ENCODE results near the gene ARHGEF25. TPM values are rescaled to one million over a fixed set of nuclear protein-coding genes. Genes with fewer than 3 reads are reported as not detected.

The ARHGEF25 gene
- total and polyA plus RNA-seq, 2 of the 13 experiments (the other 11 are each of a cell fraction or from before 2014, with no cell fraction given) = 11.5 to 12.5 TPM

GRCh38 chr12:57575771-57576612 lies 35.2 kb upstream of the ARHGEF25 start (continued):
- TF ChIP-seq HNRNPK (IDR thresholded peaks at IDR 0.05; ENCODE audit: low read depth, low read length, poor library complexity, severe bottlenecking) (no peak), ZNF281 (CRISPR knock-in tag; IDR thresholded peaks at IDR 0.05; ENCODE audit: borderline replicate concordance) (no peak), NFKB2 (CRISPR knock-in tag; IDR thresholded peaks at IDR 0.05; ENCODE audit: borderline replicate concordance) (peak; percentile 59; the same call in 1 of the 2 replicates), STAG1 (CRISPR knock-in tag; IDR thresholded peaks at IDR 0.05) (peak; percentile 16; the same call in 1 of the 2 replicates), HOXA7 (CRISPR knock-in tag; IDR thresholded peaks at IDR 0.05) (no peak), SATB2 (CRISPR knock-in tag; IDR thresholded peaks at IDR 0.05) (0 out of 2 replicates have a peak, but pooled peaks have one; percentile 23), HCFC1 (IDR thresholded peaks at IDR 0.05; ENCODE audit: low read depth, low read length) (no peak), ZSCAN21 (CRISPR knock-in tag; IDR thresholded peaks at IDR 0.05; ENCODE audit: borderline replicate concordance) (no peak), ZNF616 (CRISPR knock-in tag; IDR thresholded peaks at IDR 0.05; ENCODE audit: low read depth) (no peak), HOXD1 (CRISPR knock-in tag; IDR thresholded peaks at IDR 0.05) (no peak), ZNF274 (CRISPR knock-in tag; IDR thresholded peaks at IDR 0.05) (no peak), ZFP36 (IDR thresholded peaks at IDR 0.05; ENCODE audit: borderline replicate concordance, low read depth, low read length, partially characterized antibody) (no peak), MEIS2 (CRISPR knock-in tag; IDR thresholded peaks at IDR 0.05) (peak; percentile 85; the same call in 1 of the 2 replicates), SAP130 (CRISPR knock-in tag; IDR thresholded peaks at IDR 0.05; ENCODE audit: low read depth) (peak; percentile 72), BRD4 (CRISPR knock-in tag; IDR thresholded peaks at IDR 0.05) (peak; percentile 64), ZNF878 (CRISPR knock-in tag; IDR thresholded peaks at IDR 0.05) (peak; percentile 72; the same call in 1 of the 2 replicates), PHF20 (CRISPR knock-in tag; IDR thresholded peaks at IDR 0.05) (peak; percentile 56; the same call in 1 of the 2 replicates), ZNF777 (CRISPR knock-in tag; IDR thresholded peaks at IDR 0.05) (no peak), ZNF737 (CRISPR knock-in tag; IDR thresholded peaks at IDR 0.05; ENCODE audit: borderline replicate concordance) (no peak), RBM22 (optimal IDR thresholded peaks at IDR 0.05; ENCODE audit: low read length) (no peak), CCAR2 (optimal IDR thresholded peaks at IDR 0.05; ENCODE audit: low read depth, low read length) (no peak)
- TF ChIP-seq, protein P1, sequence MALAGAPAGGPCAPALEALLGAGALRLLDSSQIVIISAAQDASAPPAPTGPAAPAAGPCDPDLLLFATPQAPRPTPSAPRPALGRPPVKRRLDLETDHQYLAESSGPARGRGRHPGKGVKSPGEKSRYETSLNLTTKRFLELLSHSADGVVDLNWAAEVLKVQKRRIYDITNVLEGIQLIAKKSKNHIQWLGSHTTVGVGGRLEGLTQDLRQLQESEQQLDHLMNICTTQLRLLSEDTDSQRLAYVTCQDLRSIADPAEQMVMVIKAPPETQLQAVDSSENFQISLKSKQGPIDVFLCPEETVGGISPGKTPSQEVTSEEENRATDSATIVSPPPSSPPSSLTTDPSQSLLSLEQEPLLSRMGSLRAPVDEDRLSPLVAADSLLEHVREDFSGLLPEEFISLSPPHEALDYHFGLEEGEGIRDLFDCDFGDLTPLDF (CRISPR knock-in tag; IDR thresholded peaks at IDR 0.05) = no peak
